GM19035 (cell line): ENCODE results near the gene BSX.

ENCODE experiments used
- ATAC-seq: cut with Tn5 transposase; IDR thresholded peaks from one replicate; pipeline ENCODE4 v1.9.1; 2021; ENCODE audit not compliant: unreplicated experiment

BSX gene

GRCh38 chr11:122981388-122982264 is at the start of gene BSX:
TSS of gene BSX (minus strand) at chr11:122981834. CDS start at chr11:122981671, 163 bp downstream.
- no peak for ATAC-seq

- ATAC-seq = no peak
These were observed 48.9 kb upstream of the BSX start for GRCh38 chr11:123030517-123030916.

GRCh38 chr11:123020968-123021367 is 39.3 kb upstream of the BSX start:
- ATAC-seq = peak; percentile 72

- no peak for ATAC-seq
These were observed 37.1 kb upstream of the BSX start for GRCh38 chr11:123018702-123019101.

- no peak for ATAC-seq
These were observed 29.9 kb upstream of the BSX start for GRCh38 chr11:123011510-123011909.

- no peak for ATAC-seq
These were observed 25.4 kb upstream of the BSX start for GRCh38 chr11:123006860-123007542.

- ATAC-seq = no peak
These were observed 19.1 kb upstream of the BSX start for GRCh38 chr11:123000721-123001120.

GRCh38 chr11:122998727-122999366 is 17.2 kb upstream of the BSX start:
- no peak for ATAC-seq

GRCh38 chr11:122995526-122995925 is 13.9 kb upstream of the BSX start:
- no peak for ATAC-seq

GRCh38 chr11:122984186-122985011 is 2.8 kb upstream of the BSX start:
- ATAC-seq = no peak

GRCh38 chr11:122983438-122984185 is 2.0 kb upstream of the BSX start:
- ATAC-seq = no peak

GRCh38 chr11:122979815-122980595 is 1.6 kb downstream of the BSX start:
- ATAC-seq = no peak

- ATAC-seq = no peak
These were observed 2.4 kb downstream of the BSX start for GRCh38 chr11:122979103-122979814.

- no peak for ATAC-seq
These were observed 3.4 kb downstream of the BSX start for GRCh38 chr11:122978299-122978620.

GRCh38 chr11:122977470-122978298 is 4.0 kb downstream of the BSX start:
- ATAC-seq = no peak

- ATAC-seq = no peak
These were observed 4.7 kb downstream of the BSX start for GRCh38 chr11:122976734-122977469.

GRCh38 chr11:122976061-122976733 is 5.4 kb downstream of the BSX start:
- no peak for ATAC-seq
